Panc1 (cell line): Measurements from ENCODE around the gene MPRIP. TPM values are rescaled to one million over a fixed set of nuclear protein-coding genes. Genes with fewer than 3 reads are reported as not detected.

ENCODE experiments used
- ATAC-seq: fragments of 200-7000 bp; cut with Tn5 transposase; 2 replicates; pipeline ENCODE4 v1.9.1; 2020; ENCODE audit warnings: mild to moderate bottlenecking, moderate library complexity
- BruUV-seq: library from RNA; stranded (reverse); fragments of 400-500 nt; replicated peaks from 2 replicates; lab custom pipeline; 2021; lab: Mats Ljungman, UMichigan
- CTCF ChIA-PET: fragments of 300-600 bp; sonication (Branson Sonifier 250); formaldehyde crosslinking; loops from one replicate; lab custom pipeline; 2022; ENCODE audit warnings: antibody characterized with exemption; lab: Charles Lee
- POLR2A ChIA-PET: fragments of 300-600 bp; sonication (Branson Sonifier 250); formaldehyde crosslinking; loops from one replicate; lab custom pipeline; 2022; ENCODE audit warnings: antibody characterized with exemption; lab: Charles Lee
- DNase-seq: peaks from one replicate; pipeline ENCODE4 v3.0.0-alpha.2; 2010; ENCODE audit warnings: low read depth, low spot score
- H3K27ac ChIP-seq: 2 replicates; pipeline ENCODE4 v1.5.1; 2011; ENCODE audit warnings: mild to moderate bottlenecking, low read length, inconsistent platforms
- H3K27me3 ChIP-seq: fragments of 200-500 bp; sonication (Bioruptor generic); 2 replicates; pipeline ENCODE4 v1.6.0; 2014; ENCODE audit warnings: low read length, inconsistent platforms; ENCODE audit not compliant: control insufficient read depth, insufficient read depth
- H3K36me3 ChIP-seq: fragments of 200-500 bp; sonication (Bioruptor generic); 2 replicates; pipeline ENCODE4 v1.5.1; 2014; ENCODE audit warnings: inconsistent platforms, mild to moderate bottlenecking, low read length, moderate library complexity; ENCODE audit not compliant: control insufficient read depth, insufficient read depth
- H3K4me1 ChIP-seq: 2 replicates; pipeline ENCODE4 v1.5.1; 2011; ENCODE audit warnings: inconsistent platforms, mild to moderate bottlenecking, low read length, moderate library complexity; ENCODE audit not compliant: control insufficient read depth, insufficient read depth
- H3K4me3 ChIP-seq, 2 experiments: 2 replicates each; pipeline ENCODE4 v1.5.1; 2011 to 2012; ENCODE audit warnings: low read depth in 2 of 2, low read length in 2 of 2, mild to moderate bottlenecking in 2 of 2, inconsistent platforms in 1 of 2, moderate library complexity in 1 of 2
- H3K9me3 ChIP-seq: fragments of 200-500 bp; sonication (Bioruptor generic); 2 replicates; pipeline ENCODE4 v1.5.1; 2014; ENCODE audit warnings: low read depth, mild to moderate bottlenecking, inconsistent platforms, low read length, moderate library complexity; ENCODE audit not compliant: control insufficient read depth, insufficient read depth
- POLR2AphosphoS5 ChIP-seq: IDR thresholded peaks from 2 replicates; pipeline ENCODE4 v1.6.1; 2012; ENCODE audit warnings: mild to moderate bottlenecking, low read depth, low read length, moderate library complexity
- SIN3A ChIP-seq: IDR thresholded peaks from 2 replicates; pipeline ENCODE4 v1.6.1; 2012; ENCODE audit warnings: low read depth, mild to moderate bottlenecking, low read length, moderate library complexity, borderline replicate concordance; ENCODE audit not compliant: insufficient read depth
- TCF7L2 ChIP-seq: IDR thresholded peaks from 2 replicates; pipeline ENCODE4 v1.6.1; 2011; ENCODE audit warnings: mild to moderate bottlenecking, low read depth, low read length, inconsistent platforms
- in situ Hi-C: cut with HindIII; loops from 2 replicates; pipeline ENCODE4 v1.10.0; 2016; ENCODE audit warnings: low sequenced_read_pairs, low pct_unique_long_range_greater_than_20kb
- intact Hi-C: fragments of 100-400 bp; cut with micrococcal nuclease; formaldehyde crosslinking; loops from one replicate; pipeline ENCODE4 v1.10.0; 2022; ENCODE audit not compliant: unreplicated experiment
- total RNA-seq: library from RNA; stranded (reverse); gene quantifications from one replicate; pipeline ENCODE4 v1.2.1, GENCODE V29; 2021; ENCODE audit not compliant: unreplicated experiment
- TF ChIP-seq, protein P1 (sequence below), 2 experiments: IDR thresholded peaks; 2 replicates each; pipeline ENCODE4 v1.6.1; 2011 to 2012; ENCODE audit warnings: low read depth in 2 of 2, control low read depth in 1 of 2, low read length in 1 of 2, mild to moderate bottlenecking in 1 of 2, moderate library complexity in 1 of 2; ENCODE audit not compliant: insufficient read depth in 1 of 2
- TF ChIP-seq, protein P2 (sequence below): fragments of 450-650 bp; IDR thresholded peaks from 2 replicates; pipeline ENCODE4 v1.5.1; 2017; ENCODE audit warnings: mild to moderate bottlenecking

The MPRIP gene
- total RNA-seq, 1 experiment from 2014 or later: 155 TPM

DNA sequence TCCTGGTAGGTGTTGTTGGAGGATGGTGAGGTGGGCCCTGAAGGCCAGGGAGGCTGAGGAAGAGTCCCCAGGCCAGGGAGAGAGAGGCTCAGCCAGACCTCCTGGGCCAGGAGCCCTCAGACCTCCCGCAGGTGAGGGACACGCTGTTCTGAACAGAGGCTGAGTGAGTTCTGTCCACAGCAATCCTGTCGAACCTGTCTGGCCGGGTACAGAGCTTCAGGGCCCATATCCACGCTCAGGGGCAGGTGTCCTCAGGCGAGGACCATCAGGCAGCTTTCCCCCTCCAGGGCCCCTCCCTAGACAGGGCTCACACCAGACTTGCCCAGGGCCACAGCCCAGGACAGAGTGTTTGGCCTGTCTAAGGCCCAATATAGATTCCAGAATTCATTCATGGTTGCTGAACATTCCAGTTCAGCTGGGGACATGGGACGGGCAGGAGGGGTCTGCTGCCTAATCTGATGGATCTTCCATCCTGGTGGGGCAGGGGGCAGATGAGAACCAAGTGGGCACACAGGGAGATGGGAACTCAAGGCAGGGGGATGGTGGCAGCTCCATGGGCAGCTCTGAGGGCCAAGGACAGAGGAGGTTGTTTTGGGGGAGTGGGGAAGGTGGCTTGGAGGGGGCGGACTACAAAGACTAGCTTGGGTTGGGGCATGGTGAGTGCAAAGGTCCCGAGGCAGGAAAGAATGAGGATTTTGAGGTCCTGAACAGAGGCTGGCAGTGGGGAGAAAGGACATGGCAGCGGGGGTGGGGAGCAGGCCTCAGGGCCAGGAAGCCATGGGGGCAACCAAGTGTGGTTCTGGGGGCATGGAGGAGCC lies 23.4 kb upstream of the MPRIP start:
- Histone ChIP-seq H3K9me3 (no peaks in the 10 kb centered on the region), H3K4me1 (0 out of 2 replicates have a peak, but pooled peaks cover 4% of the 10 kb centered on the region), H3K27ac (no peak overlapping the region), H3K27me3 (no peaks in the 10 kb centered on the region), H3K4me3 (no peak overlapping the region), H3K36me3 (no peaks in the 10 kb centered on the region)
- ChIA-PET CTCF (no interaction called here), POLR2A (no interaction called here)
- ATAC-seq (no peak), DNase-seq (no peak)
- TF ChIP-seq TCF7L2 (no peak), POLR2AphosphoS5 (no peak), SIN3A (no peak)
- TF ChIP-seq, protein P1, sequence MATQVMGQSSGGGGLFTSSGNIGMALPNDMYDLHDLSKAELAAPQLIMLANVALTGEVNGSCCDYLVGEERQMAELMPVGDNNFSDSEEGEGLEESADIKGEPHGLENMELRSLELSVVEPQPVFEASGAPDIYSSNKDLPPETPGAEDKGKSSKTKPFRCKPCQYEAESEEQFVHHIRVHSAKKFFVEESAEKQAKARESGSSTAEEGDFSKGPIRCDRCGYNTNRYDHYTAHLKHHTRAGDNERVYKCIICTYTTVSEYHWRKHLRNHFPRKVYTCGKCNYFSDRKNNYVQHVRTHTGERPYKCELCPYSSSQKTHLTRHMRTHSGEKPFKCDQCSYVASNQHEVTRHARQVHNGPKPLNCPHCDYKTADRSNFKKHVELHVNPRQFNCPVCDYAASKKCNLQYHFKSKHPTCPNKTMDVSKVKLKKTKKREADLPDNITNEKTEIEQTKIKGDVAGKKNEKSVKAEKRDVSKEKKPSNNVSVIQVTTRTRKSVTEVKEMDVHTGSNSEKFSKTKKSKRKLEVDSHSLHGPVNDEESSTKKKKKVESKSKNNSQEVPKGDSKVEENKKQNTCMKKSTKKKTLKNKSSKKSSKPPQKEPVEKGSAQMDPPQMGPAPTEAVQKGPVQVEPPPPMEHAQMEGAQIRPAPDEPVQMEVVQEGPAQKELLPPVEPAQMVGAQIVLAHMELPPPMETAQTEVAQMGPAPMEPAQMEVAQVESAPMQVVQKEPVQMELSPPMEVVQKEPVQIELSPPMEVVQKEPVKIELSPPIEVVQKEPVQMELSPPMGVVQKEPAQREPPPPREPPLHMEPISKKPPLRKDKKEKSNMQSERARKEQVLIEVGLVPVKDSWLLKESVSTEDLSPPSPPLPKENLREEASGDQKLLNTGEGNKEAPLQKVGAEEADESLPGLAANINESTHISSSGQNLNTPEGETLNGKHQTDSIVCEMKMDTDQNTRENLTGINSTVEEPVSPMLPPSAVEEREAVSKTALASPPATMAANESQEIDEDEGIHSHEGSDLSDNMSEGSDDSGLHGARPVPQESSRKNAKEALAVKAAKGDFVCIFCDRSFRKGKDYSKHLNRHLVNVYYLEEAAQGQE (IDR thresholded peaks at IDR 0.05; ENCODE audit: insufficient read depth in 1 of 2, low read depth in 2 of 2, low read length in 1 of 2): no peak
- TF ChIP-seq, protein P2, sequence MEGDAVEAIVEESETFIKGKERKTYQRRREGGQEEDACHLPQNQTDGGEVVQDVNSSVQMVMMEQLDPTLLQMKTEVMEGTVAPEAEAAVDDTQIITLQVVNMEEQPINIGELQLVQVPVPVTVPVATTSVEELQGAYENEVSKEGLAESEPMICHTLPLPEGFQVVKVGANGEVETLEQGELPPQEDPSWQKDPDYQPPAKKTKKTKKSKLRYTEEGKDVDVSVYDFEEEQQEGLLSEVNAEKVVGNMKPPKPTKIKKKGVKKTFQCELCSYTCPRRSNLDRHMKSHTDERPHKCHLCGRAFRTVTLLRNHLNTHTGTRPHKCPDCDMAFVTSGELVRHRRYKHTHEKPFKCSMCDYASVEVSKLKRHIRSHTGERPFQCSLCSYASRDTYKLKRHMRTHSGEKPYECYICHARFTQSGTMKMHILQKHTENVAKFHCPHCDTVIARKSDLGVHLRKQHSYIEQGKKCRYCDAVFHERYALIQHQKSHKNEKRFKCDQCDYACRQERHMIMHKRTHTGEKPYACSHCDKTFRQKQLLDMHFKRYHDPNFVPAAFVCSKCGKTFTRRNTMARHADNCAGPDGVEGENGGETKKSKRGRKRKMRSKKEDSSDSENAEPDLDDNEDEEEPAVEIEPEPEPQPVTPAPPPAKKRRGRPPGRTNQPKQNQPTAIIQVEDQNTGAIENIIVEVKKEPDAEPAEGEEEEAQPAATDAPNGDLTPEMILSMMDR: no peak
- no TSS peak for BruUV-seq
- in situ Hi-C loops (no loop called here), intact Hi-C loops (no loop called here)

- CTCF ChIA-PET: no interaction called here
- in situ Hi-C loops: no loop called here
Observed at GRCh38 chr17:17019430-17019762, 22.9 kb upstream of the MPRIP start.

More at GRCh38 chr17:17019430-17019762, 22.9 kb upstream of the MPRIP start:
- Histone ChIP-seq H3K4me1 (0 out of 2 replicates have a peak, but pooled peaks cover 4% of the 10 kb centered on the region), H3K4me3 (no peak overlapping the region), H3K27ac (no peak overlapping the region), H3K9me3 (no peaks in the 10 kb centered on the region), H3K36me3 (no peaks in the 10 kb centered on the region), H3K27me3 (no peaks in the 10 kb centered on the region)
- DNase-seq (no peak), ATAC-seq (no peak)
- POLR2A ChIA-PET: no interaction called here
- TF ChIP-seq TCF7L2: no peak
- TF ChIP-seq SIN3A: no peak
- TF ChIP-seq, protein P1 (IDR thresholded peaks at IDR 0.05; ENCODE audit: insufficient read depth in 1 of 2, low read depth in 2 of 2, low read length in 1 of 2): no peak
- TF ChIP-seq POLR2AphosphoS5: no peak
- TF ChIP-seq, protein P2: no peak
- BruUV-seq: no TSS peak
- intact Hi-C loops: no loop called here
